Nephron progenitor cell (in vitro differentiated cells): ENCODE results near the gene CGB8.
"Not testable (repeated sequence)": the region's sequence is repeated elsewhere in the genome, so short reads cannot be mapped to it uniquely, and the experiment has no call there.

Source experiments
- DNase-seq: peaks from one replicate; pipeline ENCODE4 v3.0.0; 2021
- H3K27ac Mint-ChIP-seq: 2 replicates; pipeline ENCODE4 v1.8.0; 2021; ENCODE audit warnings: mild to moderate bottlenecking, moderate library complexity, mixed read lengths
- H3K27me3 Mint-ChIP-seq: 2 replicates; pipeline ENCODE4 v1.8.0; 2021; ENCODE audit warnings: mild to moderate bottlenecking, low read depth, mixed read lengths; ENCODE audit not compliant: poor library complexity
- H3K36me3 Mint-ChIP-seq: 2 replicates; pipeline ENCODE4 v1.8.0; 2021; ENCODE audit warnings: low read depth, mixed read lengths
- H3K4me1 Mint-ChIP-seq: 2 replicates; pipeline ENCODE4 v1.8.0; 2021; ENCODE audit warnings: mixed read lengths
- H3K4me3 Mint-ChIP-seq: 2 replicates; pipeline ENCODE4 v1.8.0; 2021; ENCODE audit warnings: mild to moderate bottlenecking, moderate library complexity, mixed read lengths
- H3K9me3 Mint-ChIP-seq: 2 replicates; pipeline ENCODE4 v1.8.0; 2021; ENCODE audit warnings: mild to moderate bottlenecking, moderate library complexity, mixed read lengths
- TF ChIP-seq, protein P1 (sequence below): fragments of 200-600 bp; sonication (generic); IDR thresholded peaks from 2 replicates; pipeline ENCODE4 v1.5.0; 2021; ENCODE audit warnings: antibody characterized with exemption

Gene CGB8

GRCh38 chr19:49061445-49061844, 12.5 kb upstream of the CGB8 start:
- no peaks in the 10 kb centered on the region for H3K36me3 Mint-ChIP-seq
- H3K4me1 Mint-ChIP-seq: peaks cover 66% of the 10 kb centered on the region
- no peak for DNase-seq
- peaks cover 42% of the 10 kb centered on the region for H3K27me3 Mint-ChIP-seq
- H3K27ac Mint-ChIP-seq: no peak overlapping the region
- H3K4me3 Mint-ChIP-seq: no peak overlapping the region
- no peaks in the 10 kb centered on the region for H3K9me3 Mint-ChIP-seq
- TF ChIP-seq, protein P1, sequence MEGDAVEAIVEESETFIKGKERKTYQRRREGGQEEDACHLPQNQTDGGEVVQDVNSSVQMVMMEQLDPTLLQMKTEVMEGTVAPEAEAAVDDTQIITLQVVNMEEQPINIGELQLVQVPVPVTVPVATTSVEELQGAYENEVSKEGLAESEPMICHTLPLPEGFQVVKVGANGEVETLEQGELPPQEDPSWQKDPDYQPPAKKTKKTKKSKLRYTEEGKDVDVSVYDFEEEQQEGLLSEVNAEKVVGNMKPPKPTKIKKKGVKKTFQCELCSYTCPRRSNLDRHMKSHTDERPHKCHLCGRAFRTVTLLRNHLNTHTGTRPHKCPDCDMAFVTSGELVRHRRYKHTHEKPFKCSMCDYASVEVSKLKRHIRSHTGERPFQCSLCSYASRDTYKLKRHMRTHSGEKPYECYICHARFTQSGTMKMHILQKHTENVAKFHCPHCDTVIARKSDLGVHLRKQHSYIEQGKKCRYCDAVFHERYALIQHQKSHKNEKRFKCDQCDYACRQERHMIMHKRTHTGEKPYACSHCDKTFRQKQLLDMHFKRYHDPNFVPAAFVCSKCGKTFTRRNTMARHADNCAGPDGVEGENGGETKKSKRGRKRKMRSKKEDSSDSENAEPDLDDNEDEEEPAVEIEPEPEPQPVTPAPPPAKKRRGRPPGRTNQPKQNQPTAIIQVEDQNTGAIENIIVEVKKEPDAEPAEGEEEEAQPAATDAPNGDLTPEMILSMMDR: no peak

- no peak overlapping the region for H3K4me3 Mint-ChIP-seq
- TF ChIP-seq, protein P1: no peak
- H3K36me3 Mint-ChIP-seq: no peaks in the 10 kb centered on the region
- H3K27ac Mint-ChIP-seq: no peak overlapping the region
- H3K9me3 Mint-ChIP-seq: no peaks in the 10 kb centered on the region
- peaks cover 42% of the 10 kb centered on the region for H3K27me3 Mint-ChIP-seq
- no peak for DNase-seq
- peaks cover 62% of the 10 kb centered on the region for H3K4me1 Mint-ChIP-seq
These were observed 12.1 kb upstream of the CGB8 start for GRCh38 chr19:49061000-49061399.

DNA sequence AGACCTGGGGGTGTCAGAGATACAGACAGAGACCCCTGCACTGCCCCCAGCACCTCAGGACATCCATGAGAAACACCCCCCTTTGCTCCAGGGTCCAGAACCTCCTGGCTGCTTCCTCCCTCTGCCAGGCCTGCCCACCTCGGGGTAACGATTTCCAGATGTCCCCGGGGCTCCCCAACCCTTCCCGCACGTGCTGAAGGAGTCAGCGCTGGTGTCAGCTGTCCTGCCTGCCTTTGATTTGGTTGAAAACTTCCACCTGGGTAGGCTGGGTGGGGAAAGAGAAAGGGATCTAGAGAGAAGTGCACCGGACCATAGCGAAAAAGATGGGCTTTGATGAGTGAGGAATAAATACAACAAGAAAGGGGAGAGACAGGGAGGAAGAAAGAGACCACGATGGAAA, 10.1 kb upstream of the CGB8 start:
- Mint-ChIP-seq H3K9me3 (no peaks in the 10 kb centered on the region), H3K27ac (no peak overlapping the region), H3K36me3 (no peaks in the 10 kb centered on the region), H3K4me1 (peaks cover 48% of the 10 kb centered on the region), H3K4me3 (no peak overlapping the region), H3K27me3 (peaks cover 47% of the 10 kb centered on the region)
- TF ChIP-seq, protein P1: no peak
- DNase-seq: no peak

- TF ChIP-seq, protein P1: no peak
- H3K27me3 Mint-ChIP-seq: peaks cover 51% of the 10 kb centered on the region
- no peaks in the 10 kb centered on the region for H3K9me3 Mint-ChIP-seq
- DNase-seq: no peak
- no peaks in the 10 kb centered on the region for H3K36me3 Mint-ChIP-seq
- no peak overlapping the region for H3K27ac Mint-ChIP-seq
- H3K4me1 Mint-ChIP-seq: peaks cover 43% of the 10 kb centered on the region
- peak overlapping the region; percentile 72 for H3K4me3 Mint-ChIP-seq
These were observed 9.7 kb upstream of the CGB8 start for GRCh38 chr19:49058562-49058961.

DNA sequence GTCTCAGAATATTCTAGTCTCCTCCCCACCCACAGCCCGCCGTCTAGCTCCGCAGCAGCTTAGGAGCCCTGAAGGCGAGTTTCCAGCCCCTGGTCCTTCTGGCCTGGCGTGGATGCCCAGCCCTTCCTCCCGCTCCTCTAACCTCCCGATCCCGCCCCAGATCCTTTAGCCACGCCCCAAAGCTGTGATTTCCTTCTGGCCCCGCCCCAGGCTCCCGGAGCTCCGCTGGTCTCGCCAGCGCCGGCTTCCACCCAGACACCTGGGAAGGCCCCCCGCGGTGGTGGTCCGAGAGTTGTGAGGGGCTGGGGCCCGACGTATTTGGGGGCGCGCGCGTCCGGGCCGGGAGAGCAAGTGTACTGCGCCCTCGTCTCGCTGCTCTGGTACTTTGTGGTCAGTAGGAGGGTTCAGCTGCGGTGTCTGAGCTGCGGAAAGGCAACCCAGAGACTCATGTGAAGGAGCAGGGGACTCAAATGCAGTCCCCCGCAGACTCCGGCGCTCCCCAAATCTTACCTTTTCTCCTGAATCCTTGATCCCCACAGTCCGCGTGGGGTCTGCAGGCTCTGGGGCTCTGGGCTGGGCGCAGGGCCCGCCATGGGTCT, 8.8 kb upstream of the CGB8 start, which contains the start of gene CGB7:
CGB7 (minus strand) TSS at position 114 of the 599 bp plus-strand sequence. CDS start 2,374 bp downstream, outside the sequence.
- Mint-ChIP-seq H3K9me3 (no peaks in the 10 kb centered on the region), H3K27me3 (peaks cover 47% of the 10 kb centered on the region), H3K4me1 (peaks cover 38% of the 10 kb centered on the region), H3K27ac (no peak within 1 kb of the TSS), H3K4me3 (peak within 1 kb of the TSS; percentile 72), H3K36me3 (no peaks in the 10 kb centered on the region)
- TF ChIP-seq, protein P1: no peak
- DNase-seq: peak; percentile 89

GRCh38 chr19:49056902-49057596, 8.1 kb upstream of the CGB8 start:
- Mint-ChIP-seq H3K27me3 (peaks cover 47% of the 10 kb centered on the region), H3K4me1 (peaks cover 38% of the 10 kb centered on the region), H3K4me3 (peak overlapping the region; percentile 72)
- not testable (repeated sequence) for H3K36me3 Mint-ChIP-seq, DNase-seq, H3K27ac Mint-ChIP-seq, H3K9me3 Mint-ChIP-seq
